ENCODE data around the gene SSNA1.

SSNA1 gene

DNA sequence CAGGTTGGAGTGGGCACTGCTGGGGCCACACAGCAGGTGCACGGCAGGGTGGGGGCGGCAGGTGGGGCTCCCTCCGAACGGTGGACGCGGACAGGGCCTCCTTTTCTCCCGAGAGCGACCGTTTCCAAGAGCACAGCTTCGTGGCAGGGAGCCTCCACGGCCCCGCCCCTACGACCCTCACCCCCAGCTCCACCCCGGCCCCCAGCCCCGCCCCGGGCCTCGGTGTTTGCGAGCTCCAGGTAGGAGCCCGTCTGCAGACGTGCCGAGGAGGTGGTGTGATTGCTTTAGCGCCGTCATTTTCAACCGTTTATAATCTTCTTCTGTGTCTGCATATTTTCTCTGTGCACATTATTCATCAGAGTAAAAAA, 40.7 kb upstream of the SSNA1 start:
- Histone ChIP-seq H3K4me2 (ENCODE audit: insufficient read depth, low read length, poor library complexity, severe bottlenecking) (no peak overlapping the region), H3K36me3 (replicated peaks in 1 of 2; ENCODE audit: control insufficient read depth in 2 of 2, insufficient read depth in 2 of 2, low read length in 2 of 2) (peaks cover 0 to under 1% of the 10 kb centered on the region in 2 donors), H3K4ac (ENCODE audit: low read length) (no peak overlapping the region), H2AK5ac (ENCODE audit: low read depth, low read length) (no peak overlapping the region), H2BK120ac (ENCODE audit: low read depth, low read length) (no peak overlapping the region), H4K91ac (ENCODE audit: low read depth, low read length, poor library complexity) (no peak overlapping the region), H3K14ac (ENCODE audit: low read length) (no peak overlapping the region), H3K27ac (replicated peaks; ENCODE audit: low read length) (no peak overlapping the region), H3K27me3 (ENCODE audit: control insufficient read depth in 3 of 3, insufficient read depth in 3 of 3, low read depth in 1 of 3, low read length in 3 of 3) (peaks cover 0 to 53% (median 12%) of the 10 kb centered on the region in 3 experiments), H2BK15ac (ENCODE audit: low read length) (no peak overlapping the region), H3K9ac (ENCODE audit: low read depth, low read length, poor library complexity) (no peak overlapping the region), H3K23ac (ENCODE audit: low read depth, low read length, poor library complexity) (no peak overlapping the region), H2AFZ (ENCODE audit: low read length) (no peak overlapping the region), H3K4me1 (ENCODE audit: control insufficient read depth in 2 of 2, insufficient read depth in 1 of 2, low read depth in 1 of 2, low read length in 2 of 2) (no peaks in the 10 kb centered on the region), H3K79me1 (ENCODE audit: low read depth, low read length) (peaks cover 2% of the 10 kb centered on the region), H3K18ac (ENCODE audit: low read length) (no peak overlapping the region), H3K9me3 (replicated peaks in 1 of 2; ENCODE audit: control insufficient read depth in 2 of 2, insufficient read depth in 1 of 2, low read depth in 1 of 2, low read length in 2 of 2) (peaks cover 0 to 4% of the 10 kb centered on the region in 2 donors), H4K8ac (ENCODE audit: low read depth, low read length) (no peak overlapping the region), H2BK5ac (ENCODE audit: low read length) (no peak overlapping the region), H3K4me3 (ENCODE audit: low read length in 2 of 2) (no peak overlapping the region), H2BK12ac (ENCODE audit: low read length) (no peak overlapping the region)
- WGBS, 2 donors (ENCODE audit: extremely low coverage in 2 of 2, insufficient read length in 2 of 2, insufficient replicate concordance in 1 of 2) = no CpG with 5 or more reads among the region's 24 CpGs
- DNase-seq (ENCODE audit: low spot score) = no peak

DNA sequence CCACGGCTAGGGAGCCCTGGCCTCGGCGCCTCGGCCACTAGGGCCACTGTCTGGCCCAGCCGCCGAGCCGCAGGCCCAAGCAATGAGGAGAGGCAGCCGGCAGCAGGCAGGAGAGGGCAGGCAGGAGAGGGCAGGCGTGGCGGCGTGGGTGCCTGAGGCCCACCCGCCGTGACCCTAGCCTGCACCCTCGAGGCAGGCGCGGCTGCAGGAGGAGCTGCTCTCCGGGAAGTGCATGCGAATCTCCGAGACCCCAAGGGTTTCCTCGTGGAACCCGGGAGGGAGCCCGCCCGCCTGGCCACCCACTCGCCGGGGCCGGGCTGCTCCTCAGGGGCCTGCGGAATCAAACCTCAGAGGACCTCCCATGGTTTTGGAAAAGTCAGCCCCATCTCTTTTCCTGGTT, 40.2 kb upstream of the SSNA1 start:
- Histone ChIP-seq H2BK15ac (ENCODE audit: low read length) (no peak overlapping the region), H3K4me1 (ENCODE audit: control insufficient read depth in 2 of 2, insufficient read depth in 1 of 2, low read depth in 1 of 2, low read length in 2 of 2) (no peaks in the 10 kb centered on the region), H2BK120ac (ENCODE audit: low read depth, low read length) (no peak overlapping the region), H3K27me3 (ENCODE audit: control insufficient read depth in 3 of 3, insufficient read depth in 3 of 3, low read depth in 1 of 3, low read length in 3 of 3) (peaks cover 0 to 48% (median 10%) of the 10 kb centered on the region in 3 experiments), H3K23ac (ENCODE audit: low read depth, low read length, poor library complexity) (no peak overlapping the region), H3K4me3 (ENCODE audit: low read length in 2 of 2) (no peak overlapping the region), H3K9ac (ENCODE audit: low read depth, low read length, poor library complexity) (no peak overlapping the region), H3K9me3 (replicated peaks in 1 of 2; ENCODE audit: control insufficient read depth in 2 of 2, insufficient read depth in 1 of 2, low read depth in 1 of 2, low read length in 2 of 2) (peaks cover 0 to 8% of the 10 kb centered on the region in 2 donors), H3K79me1 (ENCODE audit: low read depth, low read length) (peaks cover 2% of the 10 kb centered on the region), H2BK12ac (ENCODE audit: low read length) (no peak overlapping the region), H4K91ac (ENCODE audit: low read depth, low read length, poor library complexity) (no peak overlapping the region), H4K8ac (ENCODE audit: low read depth, low read length) (no peak overlapping the region), H2AK5ac (ENCODE audit: low read depth, low read length) (no peak overlapping the region), H3K14ac (ENCODE audit: low read length) (peak overlapping the region; percentile 56), H2AFZ (ENCODE audit: low read length) (no peak overlapping the region), H2BK5ac (ENCODE audit: low read length) (no peak overlapping the region), H3K4ac (ENCODE audit: low read length) (no peak overlapping the region), H3K36me3 (replicated peaks in 1 of 2; ENCODE audit: control insufficient read depth in 2 of 2, insufficient read depth in 2 of 2, low read length in 2 of 2) (peaks cover 0 to 2% of the 10 kb centered on the region in 2 donors), H3K18ac (ENCODE audit: low read length) (no peak overlapping the region), H3K4me2 (ENCODE audit: insufficient read depth, low read length, poor library complexity, severe bottlenecking) (no peak overlapping the region), H3K27ac (replicated peaks; ENCODE audit: low read length) (no peak overlapping the region)
- WGBS, 2 donors (ENCODE audit: extremely low coverage in 2 of 2, insufficient read length in 2 of 2, insufficient replicate concordance in 1 of 2) = no CpG with 5 or more reads among the region's 27 CpGs
- DNase-seq (ENCODE audit: low spot score) = no peak

DNA sequence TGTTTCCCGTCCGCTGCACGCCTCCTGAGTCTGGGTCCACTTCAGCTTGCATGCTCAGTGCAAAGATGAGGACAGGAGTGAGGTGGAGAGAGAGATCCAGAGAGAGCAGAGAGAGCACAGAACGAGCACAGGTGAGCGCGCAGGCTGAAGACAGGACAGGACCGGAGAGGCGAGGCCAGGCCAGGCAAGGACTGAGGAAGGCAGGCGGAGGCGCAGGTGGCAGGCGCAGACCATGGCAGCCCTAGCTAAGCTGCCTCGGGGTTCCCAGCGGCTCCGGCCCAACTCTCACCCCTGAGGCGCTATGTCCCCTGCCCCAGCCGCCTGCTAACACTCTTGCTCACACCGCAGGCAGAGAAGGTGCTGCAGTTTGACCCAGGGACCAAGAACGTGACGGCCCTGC, 39.8 kb upstream of the SSNA1 start:
- Histone ChIP-seq H3K27me3 (ENCODE audit: control insufficient read depth in 3 of 3, insufficient read depth in 3 of 3, low read depth in 1 of 3, low read length in 3 of 3) (peaks cover 0 to 44% (median 6%) of the 10 kb centered on the region in 3 experiments), H4K8ac (ENCODE audit: low read depth, low read length) (peak overlapping the region; percentile 43), H4K91ac (ENCODE audit: low read depth, low read length, poor library complexity) (no peak overlapping the region), H2AK5ac (ENCODE audit: low read depth, low read length) (no peak overlapping the region), H2BK15ac (ENCODE audit: low read length) (no peak overlapping the region), H3K18ac (ENCODE audit: low read length) (no peak overlapping the region), H2AFZ (ENCODE audit: low read length) (no peak overlapping the region), H2BK5ac (ENCODE audit: low read length) (no peak overlapping the region), H3K23ac (ENCODE audit: low read depth, low read length, poor library complexity) (no peak overlapping the region), H3K9me3 (replicated peaks in 1 of 2; ENCODE audit: control insufficient read depth in 2 of 2, insufficient read depth in 1 of 2, low read depth in 1 of 2, low read length in 2 of 2) (peaks cover 0 to 12% of the 10 kb centered on the region in 2 donors), H3K27ac (replicated peaks; ENCODE audit: low read length) (no peak overlapping the region), H3K4ac (ENCODE audit: low read length) (no peak overlapping the region), H2BK12ac (ENCODE audit: low read length) (no peak overlapping the region), H3K14ac (ENCODE audit: low read length) (no peak overlapping the region), H3K4me3 (ENCODE audit: low read length in 2 of 2) (no peak overlapping the region), H3K9ac (ENCODE audit: low read depth, low read length, poor library complexity) (no peak overlapping the region), H2BK120ac (ENCODE audit: low read depth, low read length) (no peak overlapping the region), H3K4me1 (ENCODE audit: control insufficient read depth in 2 of 2, insufficient read depth in 1 of 2, low read depth in 1 of 2, low read length in 2 of 2) (no peaks in the 10 kb centered on the region), H3K79me1 (ENCODE audit: low read depth, low read length) (peaks cover 2% of the 10 kb centered on the region), H3K36me3 (replicated peaks in 1 of 2; ENCODE audit: control insufficient read depth in 2 of 2, insufficient read depth in 2 of 2, low read length in 2 of 2) (peaks cover 0 to 2% of the 10 kb centered on the region in 2 donors), H3K4me2 (ENCODE audit: insufficient read depth, low read length, poor library complexity, severe bottlenecking) (no peak overlapping the region)
- no CpG with 5 or more reads among the region's 19 CpGs for WGBS, 2 donors (ENCODE audit: extremely low coverage in 2 of 2, insufficient read length in 2 of 2, insufficient replicate concordance in 1 of 2)
- DNase-seq (ENCODE audit: low spot score) = no peak

DNA sequence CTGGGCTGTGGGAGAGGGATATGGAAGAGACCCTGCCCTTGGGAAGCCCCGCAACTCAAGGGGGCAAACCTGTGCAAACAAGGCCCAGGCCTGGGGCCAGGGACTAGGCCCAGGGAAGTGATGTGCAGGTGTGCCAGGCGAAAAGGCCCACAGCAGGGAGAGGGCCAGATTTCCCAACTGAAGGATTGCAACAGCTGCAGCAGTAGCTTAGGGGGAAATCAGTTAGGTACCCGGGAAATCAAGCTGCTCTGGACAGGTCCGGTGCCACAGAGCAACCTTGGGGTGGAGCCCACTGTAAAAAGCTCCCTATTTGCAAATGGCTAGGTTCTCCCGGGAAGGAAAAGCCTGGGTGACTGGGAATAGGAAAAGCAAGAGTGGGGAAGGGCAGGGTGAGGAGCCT, 39.1 kb upstream of the SSNA1 start:
- no peak overlapping the region for H3K18ac ChIP-seq (ENCODE audit: low read length)
- peaks cover 0 to 38% (median 6%) of the 10 kb centered on the region in 3 experiments for H3K27me3 ChIP-seq (ENCODE audit: control insufficient read depth in 3 of 3, insufficient read depth in 3 of 3, low read depth in 1 of 3, low read length in 3 of 3)
- no peak overlapping the region for H4K91ac ChIP-seq (ENCODE audit: low read depth, low read length, poor library complexity)
- no peaks in the 10 kb centered on the region for H3K4me1 ChIP-seq (ENCODE audit: control insufficient read depth in 2 of 2, insufficient read depth in 1 of 2, low read depth in 1 of 2, low read length in 2 of 2)
- no peak overlapping the region for H3K9ac ChIP-seq (ENCODE audit: low read depth, low read length, poor library complexity)
- H3K14ac ChIP-seq (ENCODE audit: low read length) = no peak overlapping the region
- H3K4me2 ChIP-seq (ENCODE audit: insufficient read depth, low read length, poor library complexity, severe bottlenecking) = no peak overlapping the region
- no peak overlapping the region for H3K4ac ChIP-seq (ENCODE audit: low read length)
- no peak overlapping the region for H2BK120ac ChIP-seq (ENCODE audit: low read depth, low read length)
- WGBS, 2 donors (ENCODE audit: extremely low coverage in 2 of 2, insufficient read length in 2 of 2, insufficient replicate concordance in 1 of 2) = no CpG with 5 or more reads among the region's 5 CpGs
- no peak overlapping the region for H4K8ac ChIP-seq (ENCODE audit: low read depth, low read length)
- no peak overlapping the region for H2BK5ac ChIP-seq (ENCODE audit: low read length)
- H3K79me1 ChIP-seq (ENCODE audit: low read depth, low read length) = peaks cover 2% of the 10 kb centered on the region
- H3K36me3 ChIP-seq (replicated peaks in 1 of 2; ENCODE audit: control insufficient read depth in 2 of 2, insufficient read depth in 2 of 2, low read length in 2 of 2) = peaks cover 0 to 2% of the 10 kb centered on the region in 2 donors
- H3K23ac ChIP-seq (ENCODE audit: low read depth, low read length, poor library complexity) = peak overlapping the region; percentile 80
- peaks cover 0 to 12% of the 10 kb centered on the region in 2 donors for H3K9me3 ChIP-seq (replicated peaks in 1 of 2; ENCODE audit: control insufficient read depth in 2 of 2, insufficient read depth in 1 of 2, low read depth in 1 of 2, low read length in 2 of 2)
- no peak overlapping the region for H3K27ac ChIP-seq (replicated peaks; ENCODE audit: low read length)
- peak overlapping the region in 1 of 2 donors; percentile 12 for H3K4me3 ChIP-seq (ENCODE audit: low read length in 2 of 2)
- peak overlapping the region; percentile 58 for H2BK12ac ChIP-seq (ENCODE audit: low read length)
- no peak overlapping the region for H2AFZ ChIP-seq (ENCODE audit: low read length)
- no peak overlapping the region for H2AK5ac ChIP-seq (ENCODE audit: low read depth, low read length)
- no peak overlapping the region for H2BK15ac ChIP-seq (ENCODE audit: low read length)
- DNase-seq (ENCODE audit: low spot score) = no peak
